ENCODE results near the gene AP5Z1. TPM values are rescaled to one million over a fixed set of nuclear protein-coding genes. Genes with fewer than 3 reads are reported as not detected.

AP5Z1 gene, protein sequence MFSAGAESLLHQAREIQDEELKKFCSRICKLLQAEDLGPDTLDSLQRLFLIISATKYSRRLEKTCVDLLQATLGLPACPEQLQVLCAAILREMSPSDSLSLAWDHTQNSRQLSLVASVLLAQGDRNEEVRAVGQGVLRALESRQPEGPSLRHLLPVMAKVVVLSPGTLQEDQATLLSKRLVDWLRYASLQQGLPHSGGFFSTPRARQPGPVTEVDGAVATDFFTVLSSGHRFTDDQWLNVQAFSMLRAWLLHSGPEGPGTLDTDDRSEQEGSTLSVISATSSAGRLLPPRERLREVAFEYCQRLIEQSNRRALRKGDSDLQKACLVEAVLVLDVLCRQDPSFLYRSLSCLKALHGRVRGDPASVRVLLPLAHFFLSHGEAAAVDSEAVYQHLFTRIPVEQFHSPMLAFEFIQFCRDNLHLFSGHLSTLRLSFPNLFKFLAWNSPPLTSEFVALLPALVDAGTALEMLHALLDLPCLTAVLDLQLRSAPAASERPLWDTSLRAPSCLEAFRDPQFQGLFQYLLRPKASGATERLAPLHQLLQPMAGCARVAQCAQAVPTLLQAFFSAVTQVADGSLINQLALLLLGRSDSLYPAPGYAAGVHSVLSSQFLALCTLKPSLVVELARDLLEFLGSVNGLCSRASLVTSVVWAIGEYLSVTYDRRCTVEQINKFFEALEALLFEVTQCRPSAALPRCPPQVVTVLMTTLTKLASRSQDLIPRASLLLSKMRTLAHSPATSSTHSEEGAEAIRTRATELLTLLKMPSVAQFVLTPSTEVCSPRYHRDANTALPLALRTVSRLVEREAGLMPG
- total RNA-seq (2022) (66.1 and 70.7 TPM in 2 replicates), Bru-seq, nascent RNA (percentile 65 among the genes with signal in this experiment), BruChase-seq, experiment 1, labeled RNA remaining after a 6-hour chase (percentile 76 among the genes with signal in this experiment), BruChase-seq, experiment 2, labeled RNA remaining after a 2-hour chase (percentile 81 among the genes with signal in this experiment)
- long read RNA-seq, transcript AP5Z1-201 (17 exons, 2,889 nt): major isoform, 15 of 62 reads
- long read RNA-seq, partial matches to known transcripts: 6 of 62 reads
- long read RNA-seq, other reads (novel, unspliced or antisense): 39 of 62 reads

DNA sequence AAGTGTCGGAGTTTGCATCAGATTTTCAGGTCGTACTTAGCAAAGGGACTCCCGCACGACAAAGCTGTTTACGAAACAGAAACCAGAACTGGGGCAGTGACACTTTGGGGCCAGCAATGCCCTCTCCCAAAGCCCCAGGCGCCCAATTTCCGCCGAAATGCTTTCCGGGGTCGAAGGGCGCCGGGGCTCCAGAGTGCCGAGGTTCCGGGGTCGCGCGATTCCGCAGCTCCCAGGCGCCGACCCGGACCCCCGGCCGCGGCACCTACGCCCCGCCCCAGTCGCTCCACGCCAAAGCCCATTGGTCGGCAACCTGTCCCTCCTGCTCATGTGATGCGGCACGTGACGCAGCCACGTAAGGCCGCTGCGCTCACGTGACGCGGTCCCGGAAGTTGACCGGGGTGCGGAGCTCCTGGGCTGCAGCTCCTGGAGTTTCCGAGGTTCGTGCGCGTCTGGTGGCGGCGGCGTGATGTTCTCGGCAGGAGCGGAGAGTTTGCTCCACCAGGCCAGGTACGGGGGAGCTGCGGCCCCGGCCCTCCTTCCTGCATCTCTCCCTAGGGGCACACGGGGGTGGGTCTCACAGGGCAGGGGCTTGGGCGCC lies at the start of gene AP5Z1:
Gene AP5Z1, plus strand, starts transcription at position 374 of the 598 bp plus-strand sequence. Its CDS starts 93 bp downstream, at position 467.
- Mint-ChIP-seq H3K27ac (ENCODE audit: unreplicated experiment) (peak within 1 kb of the TSS; percentile 96), H3K27me3 (ENCODE audit: unreplicated experiment) (no peaks in the 10 kb centered on the region), H3K4me1 (ENCODE audit: low read depth, unreplicated experiment) (peaks cover 24% of the 10 kb centered on the region), H3K4me3 (ENCODE audit: low read depth, unreplicated experiment) (peak within 1 kb of the TSS; percentile 97), H3K9me3 (ENCODE audit: low read depth, unreplicated experiment) (no peaks in the 10 kb centered on the region), H3K36me3 (ENCODE audit: insufficient read depth, unreplicated experiment) (peaks cover 37% of the 10 kb centered on the region)
- peak; percentile 98 for DNase-seq
- intact Hi-C loops (cut with micrococcal nuclease; ENCODE audit: unreplicated experiment): no loop called here
- no TSS peak for BruUV-seq (replicated peaks)
- CTCF ChIA-PET: interaction anchor here (0.6 to 1.5 kb wide), 14 partner anchors 10 to 586 kb away, joined by 3 to 12 read pairs (median 3); no protein-coding TSS in a partner anchor
- TF ChIP-seq, protein P1, sequence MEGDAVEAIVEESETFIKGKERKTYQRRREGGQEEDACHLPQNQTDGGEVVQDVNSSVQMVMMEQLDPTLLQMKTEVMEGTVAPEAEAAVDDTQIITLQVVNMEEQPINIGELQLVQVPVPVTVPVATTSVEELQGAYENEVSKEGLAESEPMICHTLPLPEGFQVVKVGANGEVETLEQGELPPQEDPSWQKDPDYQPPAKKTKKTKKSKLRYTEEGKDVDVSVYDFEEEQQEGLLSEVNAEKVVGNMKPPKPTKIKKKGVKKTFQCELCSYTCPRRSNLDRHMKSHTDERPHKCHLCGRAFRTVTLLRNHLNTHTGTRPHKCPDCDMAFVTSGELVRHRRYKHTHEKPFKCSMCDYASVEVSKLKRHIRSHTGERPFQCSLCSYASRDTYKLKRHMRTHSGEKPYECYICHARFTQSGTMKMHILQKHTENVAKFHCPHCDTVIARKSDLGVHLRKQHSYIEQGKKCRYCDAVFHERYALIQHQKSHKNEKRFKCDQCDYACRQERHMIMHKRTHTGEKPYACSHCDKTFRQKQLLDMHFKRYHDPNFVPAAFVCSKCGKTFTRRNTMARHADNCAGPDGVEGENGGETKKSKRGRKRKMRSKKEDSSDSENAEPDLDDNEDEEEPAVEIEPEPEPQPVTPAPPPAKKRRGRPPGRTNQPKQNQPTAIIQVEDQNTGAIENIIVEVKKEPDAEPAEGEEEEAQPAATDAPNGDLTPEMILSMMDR (IDR thresholded peaks at IDR 0.05; ENCODE audit: unreplicated experiment): no peak

DNA sequence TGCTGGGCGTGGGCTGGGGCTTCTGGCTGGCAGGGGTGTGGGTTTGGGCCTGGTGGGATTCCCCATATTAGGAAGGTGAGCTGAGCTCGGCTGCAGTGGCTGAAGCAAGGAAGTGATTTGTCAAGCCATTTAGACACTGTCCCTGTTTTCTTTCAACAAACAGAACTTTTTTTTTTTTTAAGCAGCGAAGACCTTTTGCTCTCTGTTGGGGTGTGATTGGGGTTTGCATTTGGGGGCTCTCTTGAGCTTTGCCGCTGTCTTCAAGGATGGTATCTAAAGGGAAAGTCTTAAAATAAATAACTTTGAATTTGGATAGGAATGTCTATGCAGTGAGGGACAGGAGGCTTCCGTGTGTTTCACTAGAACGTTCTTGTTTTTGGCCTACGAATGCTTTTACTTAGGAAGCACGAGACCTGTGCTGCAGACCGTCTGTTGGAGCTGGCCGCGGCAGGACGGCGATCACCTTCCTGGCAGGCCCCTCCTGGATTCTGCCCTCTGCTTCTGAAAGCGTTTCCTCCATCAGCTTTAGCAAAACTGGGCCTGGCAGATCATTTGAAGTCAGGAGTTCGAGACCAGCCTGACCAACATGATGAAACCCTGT lies 49.5 kb upstream of the AP5Z1 start:
- Mint-ChIP-seq H3K9me3 (ENCODE audit: low read depth, unreplicated experiment) (no peaks in the 10 kb centered on the region), H3K4me1 (ENCODE audit: low read depth, unreplicated experiment) (peaks cover 24% of the 10 kb centered on the region), H3K36me3 (ENCODE audit: insufficient read depth, unreplicated experiment) (peaks cover 42% of the 10 kb centered on the region), H3K27me3 (ENCODE audit: unreplicated experiment) (no peaks in the 10 kb centered on the region), H3K4me3 (ENCODE audit: low read depth, unreplicated experiment) (peak overlapping the region; percentile 82), H3K27ac (ENCODE audit: unreplicated experiment) (peak overlapping the region; percentile 84)
- intact Hi-C loops (cut with micrococcal nuclease; ENCODE audit: unreplicated experiment): no loop called here
- TSS peak; percentile 52 for BruUV-seq (replicated peaks)
- TF ChIP-seq, protein P1 (IDR thresholded peaks at IDR 0.05; ENCODE audit: unreplicated experiment): no peak
- no peak for DNase-seq
- CTCF ChIA-PET: interaction anchor here (0.7 to 2.7 kb wide), 4 partner anchors 8 to 590 kb away, joined by 3 to 16 read pairs (median 6); no protein-coding TSS in a partner anchor

DNA sequence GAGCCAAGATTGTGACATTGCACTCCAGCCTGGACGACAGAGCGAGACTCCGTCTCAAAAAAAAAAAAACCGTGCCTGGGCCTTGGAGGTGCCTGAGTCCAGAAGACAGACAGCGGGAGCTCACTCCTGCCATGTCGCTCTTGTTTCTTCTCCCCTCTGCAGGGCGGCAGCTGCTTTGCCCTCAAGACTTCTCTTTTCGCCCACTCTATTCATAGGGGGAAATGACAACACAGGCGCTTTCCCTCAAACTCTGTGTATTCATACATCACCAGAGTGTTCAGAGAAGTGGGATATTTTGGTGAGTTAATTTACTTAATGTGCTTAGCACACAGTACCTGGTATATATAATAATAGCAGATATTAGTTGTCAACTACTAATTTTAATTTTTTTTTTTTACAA lies 48.9 kb upstream of the AP5Z1 start:
- DNase-seq: no peak
- Mint-ChIP-seq H3K4me1 (ENCODE audit: low read depth, unreplicated experiment) (peaks cover 24% of the 10 kb centered on the region), H3K4me3 (ENCODE audit: low read depth, unreplicated experiment) (no peak overlapping the region), H3K27ac (ENCODE audit: unreplicated experiment) (no peak overlapping the region), H3K36me3 (ENCODE audit: insufficient read depth, unreplicated experiment) (peaks cover 42% of the 10 kb centered on the region), H3K27me3 (ENCODE audit: unreplicated experiment) (no peaks in the 10 kb centered on the region), H3K9me3 (ENCODE audit: low read depth, unreplicated experiment) (no peaks in the 10 kb centered on the region)
- TF ChIP-seq, protein P1 (IDR thresholded peaks at IDR 0.05; ENCODE audit: unreplicated experiment): no peak
- intact Hi-C loops (cut with micrococcal nuclease; ENCODE audit: unreplicated experiment): no loop called here
- no TSS peak for BruUV-seq (replicated peaks)
- CTCF ChIA-PET: interaction anchor here (2.7 kb wide), 1 partner anchor 19 kb away, joined by 16 read pairs; no protein-coding TSS in a partner anchor
